Activated CD8-positive, alpha-beta memory T cell treated with anti-CD3 and anti-CD28 coated beads for 4 hours (primary cell): ENCODE results near the gene KIF22.
A peak's percentile ranks its signal among the peaks of the same experiment; 100 is the strongest.

Experiments
- DNase-seq, 2 donors: peaks; one replicate each; pipeline ENCODE4 v3.0.0-alpha.2; 2020; ENCODE audit warnings: low read depth in 2 of 2

KIF22 gene

DNA sequence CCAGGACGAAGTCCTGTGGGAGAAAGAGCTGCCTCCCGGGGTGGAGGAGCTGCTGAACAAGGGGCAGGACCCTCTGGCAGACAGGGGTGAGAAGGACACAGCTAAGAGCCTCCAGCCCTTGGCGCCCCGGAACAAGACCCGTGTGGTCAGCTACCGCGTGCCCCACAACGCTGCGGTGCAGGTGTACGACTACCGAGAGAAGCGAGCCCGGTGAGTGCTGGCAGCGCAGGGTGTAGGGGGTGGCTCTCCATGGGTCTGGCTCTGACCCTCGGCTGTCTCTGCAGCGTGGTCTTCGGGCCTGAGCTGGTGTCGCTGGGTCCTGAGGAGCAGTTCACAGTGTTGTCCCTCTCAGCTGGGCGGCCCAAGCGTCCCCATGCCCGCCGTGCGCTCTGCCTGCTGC, 51.1 kb downstream of the KIF22 start:
- no peak for DNase-seq

DNA sequence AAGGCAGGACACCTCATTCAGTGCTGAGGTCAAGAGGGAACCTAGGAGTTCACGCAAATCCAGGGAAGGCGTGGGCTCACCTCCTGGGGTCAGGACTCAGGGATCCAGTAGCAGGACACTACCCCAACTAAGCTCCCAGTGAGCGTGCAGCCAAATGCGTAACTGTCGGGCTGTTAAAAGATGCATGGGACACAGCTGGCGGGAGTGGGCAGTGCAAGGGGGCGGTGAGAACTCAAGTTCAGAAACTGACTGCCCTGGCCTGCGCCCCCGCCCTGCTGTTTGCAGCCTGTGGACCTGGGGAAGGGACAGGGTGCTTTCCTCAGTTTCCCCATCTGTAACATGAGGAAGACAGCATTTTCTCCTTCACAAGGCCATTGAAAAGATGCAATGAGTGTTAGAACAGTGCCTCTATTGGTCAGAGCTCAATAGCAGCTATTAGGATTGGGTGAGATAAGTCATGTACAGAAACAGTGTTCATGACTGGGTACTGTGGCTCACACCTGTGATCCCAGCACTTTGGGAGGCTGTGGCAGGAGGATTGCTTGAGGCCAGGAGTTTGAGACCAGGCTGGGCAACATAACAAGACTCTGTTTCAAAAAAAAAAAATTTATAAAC, 52.3 kb downstream of the KIF22 start:
- DNase-seq: no peak

DNA sequence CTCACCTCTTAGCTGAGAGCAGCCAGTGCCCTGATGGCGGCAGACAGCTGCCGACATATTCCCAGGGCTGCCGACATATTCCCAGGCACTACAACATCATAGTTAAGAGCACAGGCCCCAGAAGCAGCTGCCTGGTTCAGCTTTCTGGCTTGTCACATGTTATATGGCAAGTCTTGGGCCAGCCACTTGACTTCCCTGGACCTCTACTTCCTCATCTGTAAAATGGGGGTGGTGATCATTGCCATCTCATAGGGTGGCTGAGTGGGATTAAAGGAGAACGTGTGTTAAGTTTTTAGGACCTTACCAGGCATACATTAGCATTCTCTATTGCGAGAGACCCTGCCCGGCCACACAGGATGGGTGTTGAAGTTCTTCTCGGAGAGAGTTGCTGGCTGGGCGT, 53.4 kb downstream of the KIF22 start:
- DNase-seq: no peak

DNA sequence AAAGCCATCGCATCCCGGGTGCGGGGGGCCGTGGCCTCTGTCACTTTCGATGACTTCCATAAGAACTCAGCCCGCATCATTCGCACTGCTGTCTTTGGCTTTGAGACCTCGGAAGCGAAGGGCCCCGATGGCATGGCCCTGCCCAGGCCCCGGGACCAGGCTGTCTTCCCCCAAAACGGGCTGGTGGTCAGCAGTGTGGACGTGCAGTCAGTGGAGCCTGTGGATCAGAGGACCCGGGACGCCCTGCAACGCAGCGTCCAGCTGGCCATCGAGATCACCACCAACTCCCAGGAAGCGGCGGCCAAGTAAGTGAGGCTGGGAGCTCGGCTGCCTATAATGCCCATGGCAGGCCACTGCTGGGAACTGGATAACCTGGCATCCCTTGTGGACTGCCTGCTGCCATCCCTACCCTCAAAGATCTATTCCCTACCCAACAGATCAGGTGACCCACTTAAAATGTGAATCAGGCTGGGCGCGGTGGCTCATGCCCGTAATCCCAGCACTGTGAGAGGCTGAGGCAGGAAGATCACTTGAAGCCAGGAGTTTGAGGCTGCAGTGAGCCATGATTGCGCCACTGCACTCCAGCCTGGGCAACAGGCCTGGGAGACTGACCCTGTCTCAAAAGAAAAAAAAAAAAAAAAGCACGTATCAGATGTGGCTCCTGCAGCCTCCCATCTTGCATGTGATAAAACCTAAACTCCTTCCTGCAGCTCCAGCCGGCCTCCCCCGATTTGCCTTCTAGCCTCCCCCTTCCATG, 54.2 kb downstream of the KIF22 start:
- no peak for DNase-seq

DNA sequence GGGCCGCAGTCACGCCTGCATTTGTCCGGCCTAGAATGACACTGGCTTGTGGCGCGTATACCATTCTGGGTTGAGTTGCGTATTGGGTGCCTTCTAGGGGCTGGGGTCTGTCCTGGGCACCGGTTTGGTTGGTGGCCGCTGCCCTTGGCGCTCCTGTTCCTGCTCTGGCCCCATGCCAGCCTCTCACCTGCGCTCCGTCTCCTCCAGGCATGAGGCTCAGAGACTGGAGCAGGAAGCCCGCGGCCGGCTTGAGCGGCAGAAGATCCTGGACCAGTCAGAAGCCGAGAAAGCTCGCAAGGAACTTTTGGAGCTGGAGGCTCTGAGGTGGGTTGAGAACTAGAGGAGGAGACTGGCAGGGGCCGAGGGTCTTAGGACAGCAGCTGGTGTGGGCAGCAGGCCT, 55.1 kb downstream of the KIF22 start:
- no peak for DNase-seq

DNA sequence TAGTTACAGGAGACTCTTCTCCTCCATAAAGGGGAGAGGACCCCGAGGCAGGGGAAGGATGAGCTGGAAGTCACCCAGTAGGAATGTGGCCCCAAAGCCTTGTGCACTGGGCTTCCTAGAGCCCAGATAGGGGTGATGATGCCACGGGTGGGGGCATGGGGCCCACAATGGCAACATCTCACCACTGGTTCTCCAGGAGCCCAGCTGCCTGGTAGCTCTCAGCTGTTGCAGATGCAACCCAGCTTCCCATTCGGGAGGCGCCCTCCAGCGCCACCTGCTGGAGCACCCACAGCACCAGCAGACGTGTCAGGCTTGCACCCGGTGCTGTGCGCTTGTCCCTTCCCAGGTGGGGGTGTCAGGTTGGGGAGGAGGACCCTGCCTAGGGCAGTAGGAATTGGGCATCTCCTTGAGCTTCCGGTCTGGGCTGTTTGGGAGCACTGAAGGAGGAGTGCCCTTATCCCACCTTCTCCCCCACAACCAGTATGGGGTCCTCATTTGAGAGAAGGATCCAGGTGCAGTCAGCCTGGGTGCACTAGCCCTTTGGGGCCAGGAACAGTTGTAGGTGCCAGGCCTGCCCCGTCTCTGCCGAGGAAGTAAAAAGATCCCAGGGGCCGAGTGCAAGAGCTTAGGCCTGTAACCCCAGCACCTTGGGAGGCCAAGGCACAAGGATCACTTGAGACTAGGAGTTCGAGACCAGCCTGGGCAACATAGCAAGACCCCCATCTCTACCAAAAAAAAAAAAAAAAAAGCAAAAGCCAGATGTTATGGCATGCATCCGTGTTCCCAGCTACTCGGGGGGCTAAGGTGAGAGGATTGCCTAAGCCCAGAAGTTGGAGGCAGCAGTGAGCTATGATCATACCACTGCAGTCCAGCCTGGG, 58.1 kb downstream of the KIF22 start:
- DNase-seq: peak; percentile 55 to 66

DNA sequence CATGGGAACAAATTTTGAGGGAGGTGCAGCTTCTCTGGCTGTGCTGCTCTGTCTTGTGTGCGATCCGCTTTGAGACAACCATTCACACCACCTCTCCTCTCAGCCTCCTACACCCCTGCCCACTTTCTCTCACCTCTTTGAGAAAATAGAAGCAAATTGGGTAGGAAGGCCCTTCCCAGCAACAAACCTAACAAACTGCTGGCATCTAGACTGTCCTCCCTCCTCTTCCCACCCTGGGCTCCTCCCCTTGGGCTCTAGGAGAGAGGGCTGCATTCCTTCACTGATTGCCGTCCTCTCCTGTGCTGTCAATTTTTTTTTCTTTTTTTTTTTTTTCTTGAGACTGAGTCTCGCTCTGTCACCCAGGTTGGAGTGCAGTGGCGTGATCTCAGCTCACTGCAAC, 59.0 kb downstream of the KIF22 start:
- DNase-seq: no peak

DNA sequence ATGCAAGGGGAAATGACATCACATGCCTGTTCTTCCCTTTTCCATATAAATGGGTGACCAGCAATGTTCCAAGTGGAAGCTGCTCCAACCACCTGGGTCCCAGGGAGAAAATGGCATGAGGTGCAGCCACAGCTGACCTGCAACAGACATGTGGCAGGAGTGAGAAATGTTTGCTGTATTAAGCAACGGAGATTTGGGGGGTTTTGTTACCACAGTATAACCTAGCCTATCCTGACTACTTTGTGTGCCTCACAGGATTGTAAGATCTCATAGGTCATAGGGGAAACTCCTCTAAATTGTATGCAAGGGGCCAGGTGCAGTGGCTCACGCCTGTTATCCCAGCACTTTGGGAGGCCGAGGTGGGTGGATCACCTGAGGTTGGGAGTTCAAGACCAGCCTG, 60.4 kb downstream of the KIF22 start:
- no peak for DNase-seq

DNA sequence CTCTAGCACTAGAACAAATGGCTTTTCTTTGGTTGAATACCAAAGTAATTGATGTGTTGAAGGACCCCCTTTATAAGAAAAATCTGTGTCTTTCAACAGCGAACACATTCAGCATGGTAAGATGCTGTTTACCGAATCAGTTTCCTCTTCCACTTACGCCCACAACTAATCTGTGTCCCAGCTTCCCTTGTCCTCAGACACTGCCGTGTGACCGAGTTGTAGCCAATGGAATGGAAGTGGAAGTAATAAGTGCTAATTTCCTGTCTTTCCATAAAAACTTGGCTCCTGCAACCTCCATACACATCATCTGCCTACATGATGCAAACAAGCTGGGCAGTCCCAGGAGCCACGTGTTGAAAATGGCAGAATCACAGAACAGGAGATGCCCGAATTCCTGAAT, 62.1 kb downstream of the KIF22 start:
- DNase-seq: no peak

DNA sequence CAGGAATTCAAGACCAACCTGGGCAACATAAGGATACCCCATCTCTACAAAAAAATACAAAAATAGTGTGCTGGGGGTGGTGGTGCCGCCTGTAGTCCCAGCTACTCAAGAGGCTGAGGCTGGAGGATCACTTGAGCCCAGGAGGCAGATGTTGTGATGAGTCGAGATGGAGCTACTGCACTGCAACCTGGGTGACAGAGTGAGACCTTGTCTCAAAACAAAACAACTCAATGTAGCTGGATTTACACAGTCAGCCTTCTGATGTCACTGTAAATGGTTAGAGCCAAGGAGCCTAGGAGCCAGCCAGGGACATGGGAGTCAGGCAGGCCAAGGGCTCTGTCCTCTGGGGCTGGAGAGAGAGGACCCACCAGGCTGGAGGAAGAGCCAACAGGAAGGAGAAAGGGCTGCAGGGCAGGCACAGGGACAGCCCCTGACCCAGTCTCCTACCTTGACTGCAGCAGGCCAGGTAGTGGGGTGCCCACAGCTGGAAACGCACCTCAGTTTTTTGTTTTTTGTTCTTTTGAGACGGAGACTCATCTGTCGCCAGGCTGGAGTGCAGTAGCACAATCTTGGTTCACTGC, 64.1 kb downstream of the KIF22 start:
- DNase-seq: no peak
